MM.1S (cell line): ENCODE results near the gene JPH3.

ENCODE experiments used
- CTCF ChIP-seq: fragments of 300-600 bp; sonication (generic); IDR thresholded peaks from 2 replicates; pipeline ENCODE4 v1.5.1; 2016; ENCODE audit warnings: antibody characterized with exemption, low read length, mixed read lengths
- EZH2 ChIP-seq: fragments of 300-600 bp; sonication (generic); optimal IDR thresholded peaks from 2 replicates; pipeline ENCODE3; 2017; ENCODE audit warnings: low read depth, mild to moderate bottlenecking, antibody characterized with exemption, low read length, mixed read lengths
- EZH2phosphoT487 ChIP-seq: fragments of 300-600 bp; sonication (generic); IDR thresholded peaks from 2 replicates; pipeline ENCODE4 v1.6.1; 2018; ENCODE audit warnings: antibody characterized with exemption, low read length

GRCh38 chr16:87682852-87683399 lies 80.6 kb downstream of the JPH3 start:
- no peak for TF ChIP-seq CTCF
- no peak for TF ChIP-seq EZH2phosphoT487
- TF ChIP-seq EZH2, result no peak
